ENCODE results near the gene TREH.

- no peak for TF ChIP-seq CTCF (conservative IDR thresholded peaks at IDR 0.05; ENCODE audit: low read depth in 2 of 2)
- TF ChIP-seq POLR2AphosphoS5 (IDR thresholded peaks at IDR 0.05; ENCODE audit: low read depth), result no peak
- TF ChIP-seq JUNB (IDR thresholded peaks at IDR 0.05; ENCODE audit: unreplicated experiment), result no peak
- no peak for TF ChIP-seq EZH2phosphoT487 (IDR thresholded peaks at IDR 0.05; ENCODE audit: unreplicated experiment)
- TF ChIP-seq ZNF331 (CRISPR knock-in tag; IDR thresholded peaks at IDR 0.05; ENCODE audit: low read depth), result no peak
- no peak for TF ChIP-seq EZH2 (IDR thresholded peaks at IDR 0.05; ENCODE audit: low read depth, unreplicated experiment)
- no peak for TF ChIP-seq CREB1 (CRISPR knock-in tag; IDR thresholded peaks at IDR 0.05; ENCODE audit: low read depth)
- TF ChIP-seq NANOG (IDR thresholded peaks at IDR 0.05; ENCODE audit: borderline replicate concordance), result no peak
- TF ChIP-seq REST (IDR thresholded peaks at IDR 0.05; ENCODE audit: unreplicated experiment), result no peak
- no peak for TF ChIP-seq STAT1 (IDR thresholded peaks at IDR 0.05; ENCODE audit: unreplicated experiment)
- TF ChIP-seq ETS1 (IDR thresholded peaks at IDR 0.05), result no peak
- TF ChIP-seq ZNF462 (CRISPR knock-in tag; IDR thresholded peaks at IDR 0.05), result no peak
These were observed 67.1 kb downstream of the TREH start for GRCh38 chr11:118612378-118612777.
